ENCODE data around the gene MYEOV. TPM values are rescaled to one million over a fixed set of nuclear protein-coding genes. Genes with fewer than 3 reads are reported as not detected.
A peak's percentile ranks its signal among the peaks of the same experiment; 100 is the strongest.

MYEOV gene
- total RNA-seq, 1 experiment from 2014 or later: 0.52 TPM

DNA sequence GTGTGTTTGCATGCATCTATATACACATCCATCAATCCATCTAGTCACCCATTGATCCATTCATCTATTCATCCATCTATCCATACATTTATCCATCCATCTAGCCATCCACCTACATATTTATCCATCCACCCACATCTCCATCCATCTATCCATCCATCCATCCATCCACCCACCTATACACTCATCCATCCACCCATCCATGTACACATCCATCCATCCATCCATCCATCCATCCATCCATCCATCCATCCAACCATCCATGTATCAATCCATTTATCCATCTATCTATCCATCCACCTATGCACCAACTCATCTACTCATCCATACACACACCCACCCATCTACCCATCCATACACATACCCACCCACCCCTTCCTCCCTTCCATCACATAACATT, 18.8 kb upstream of the MYEOV start:
- POLR2A ChIA-PET: interaction anchor here (0.6 to 1.2 kb wide), 3 partner anchors 13 to 222 kb away, joined by 3 to 17 read pairs (median 7); no protein-coding TSS in a partner anchor
- H3K4me1 Mint-ChIP-seq (ENCODE audit: low read depth, unreplicated experiment): peaks cover 19% of the 10 kb centered on the region
- intact Hi-C loops (cut with micrococcal nuclease; ENCODE audit: unreplicated experiment): loop anchor here (2.0 kb wide), 1 partner anchor 160 kb away; no protein-coding TSS in a partner anchor
- H3K27ac Mint-ChIP-seq (ENCODE audit: unreplicated experiment): peak overlapping the region; percentile 5
- Histone ChIP-seq H3K4me3 (ENCODE audit: low read depth, low read length) (no peak overlapping the region), H3K27me3 (replicated peaks; ENCODE audit: control insufficient read depth, insufficient read depth, low read length) (no peaks in the 10 kb centered on the region), H3K4me1 (peaks cover 52% of the 10 kb centered on the region), H3K36me3 (ENCODE audit: control insufficient read depth, insufficient read depth, low read length) (no peaks in the 10 kb centered on the region), H3K9me3 (no peaks in the 10 kb centered on the region)
- CTCF ChIA-PET: interaction anchor here (0.6 to 1.4 kb wide), 7 partner anchors 13 to 263 kb away, joined by 3 to 12 read pairs (median 6); no protein-coding TSS in a partner anchor
- TF ChIP-seq, protein P1, sequence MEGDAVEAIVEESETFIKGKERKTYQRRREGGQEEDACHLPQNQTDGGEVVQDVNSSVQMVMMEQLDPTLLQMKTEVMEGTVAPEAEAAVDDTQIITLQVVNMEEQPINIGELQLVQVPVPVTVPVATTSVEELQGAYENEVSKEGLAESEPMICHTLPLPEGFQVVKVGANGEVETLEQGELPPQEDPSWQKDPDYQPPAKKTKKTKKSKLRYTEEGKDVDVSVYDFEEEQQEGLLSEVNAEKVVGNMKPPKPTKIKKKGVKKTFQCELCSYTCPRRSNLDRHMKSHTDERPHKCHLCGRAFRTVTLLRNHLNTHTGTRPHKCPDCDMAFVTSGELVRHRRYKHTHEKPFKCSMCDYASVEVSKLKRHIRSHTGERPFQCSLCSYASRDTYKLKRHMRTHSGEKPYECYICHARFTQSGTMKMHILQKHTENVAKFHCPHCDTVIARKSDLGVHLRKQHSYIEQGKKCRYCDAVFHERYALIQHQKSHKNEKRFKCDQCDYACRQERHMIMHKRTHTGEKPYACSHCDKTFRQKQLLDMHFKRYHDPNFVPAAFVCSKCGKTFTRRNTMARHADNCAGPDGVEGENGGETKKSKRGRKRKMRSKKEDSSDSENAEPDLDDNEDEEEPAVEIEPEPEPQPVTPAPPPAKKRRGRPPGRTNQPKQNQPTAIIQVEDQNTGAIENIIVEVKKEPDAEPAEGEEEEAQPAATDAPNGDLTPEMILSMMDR (IDR thresholded peaks at IDR 0.05; ENCODE audit: insufficient read depth in 1 of 2, low read depth in 1 of 2, low read length in 1 of 2, severe bottlenecking in 1 of 2, unreplicated experiment in 1 of 2): no peak
- peaks cover 11% of the 10 kb centered on the region for H3K9me3 Mint-ChIP-seq (ENCODE audit: unreplicated experiment)
- TSS peak; percentile 57 for BruUV-seq (replicated peaks)
- no peak for DNase-seq
- H3K36me3 Mint-ChIP-seq (ENCODE audit: insufficient read depth, unreplicated experiment): no peaks in the 10 kb centered on the region
- no peaks in the 10 kb centered on the region for H3K27me3 Mint-ChIP-seq (ENCODE audit: insufficient read depth, unreplicated experiment)
- peak overlapping the region; percentile 3 for H3K4me3 Mint-ChIP-seq (ENCODE audit: unreplicated experiment)

GRCh38 chr11:69276165-69276564, 17.8 kb upstream of the MYEOV start:
- Histone ChIP-seq H3K9me3 (no peaks in the 10 kb centered on the region), H3K4me3 (ENCODE audit: low read depth, low read length) (no peak overlapping the region), H3K4me1 (peaks cover 62% of the 10 kb centered on the region), H3K27me3 (replicated peaks; ENCODE audit: control insufficient read depth, insufficient read depth, low read length) (no peaks in the 10 kb centered on the region), H3K36me3 (ENCODE audit: control insufficient read depth, insufficient read depth, low read length) (no peaks in the 10 kb centered on the region)
- H3K36me3 Mint-ChIP-seq (ENCODE audit: insufficient read depth, unreplicated experiment): no peaks in the 10 kb centered on the region
- no peaks in the 10 kb centered on the region for H3K27me3 Mint-ChIP-seq (ENCODE audit: insufficient read depth, unreplicated experiment)
- no peak overlapping the region for H3K4me3 Mint-ChIP-seq (ENCODE audit: unreplicated experiment)
- no peak for DNase-seq
- no peak overlapping the region for H3K27ac Mint-ChIP-seq (ENCODE audit: unreplicated experiment)
- BruUV-seq (replicated peaks): no TSS peak
- H3K9me3 Mint-ChIP-seq (ENCODE audit: unreplicated experiment): peaks cover 11% of the 10 kb centered on the region
- POLR2A ChIA-PET: no interaction called here
- CTCF ChIA-PET: no interaction called here
- intact Hi-C loops (cut with micrococcal nuclease; ENCODE audit: unreplicated experiment): no loop called here
- TF ChIP-seq, protein P1 (IDR thresholded peaks at IDR 0.05; ENCODE audit: insufficient read depth in 1 of 2, low read depth in 1 of 2, low read length in 1 of 2, severe bottlenecking in 1 of 2, unreplicated experiment in 1 of 2): no peak
- peaks cover 19% of the 10 kb centered on the region for H3K4me1 Mint-ChIP-seq (ENCODE audit: low read depth, unreplicated experiment)

- H3K27me3 Mint-ChIP-seq (ENCODE audit: insufficient read depth, unreplicated experiment): no peaks in the 10 kb centered on the region
- BruUV-seq (replicated peaks): no TSS peak
- Histone ChIP-seq H3K4me1 (peaks cover 68% of the 10 kb centered on the region), H3K9me3 (no peaks in the 10 kb centered on the region), H3K36me3 (ENCODE audit: control insufficient read depth, insufficient read depth, low read length) (no peaks in the 10 kb centered on the region), H3K4me3 (ENCODE audit: low read depth, low read length) (no peak overlapping the region), H3K27me3 (replicated peaks; ENCODE audit: control insufficient read depth, insufficient read depth, low read length) (no peaks in the 10 kb centered on the region)
- CTCF ChIA-PET: interaction anchor here (1.2 to 2.0 kb wide), 4 partner anchors 16 to 159 kb away, joined by 3 to 5 read pairs (median 4); no protein-coding TSS in a partner anchor
- peaks cover 4% of the 10 kb centered on the region for H3K9me3 Mint-ChIP-seq (ENCODE audit: unreplicated experiment)
- peaks cover 19% of the 10 kb centered on the region for H3K4me1 Mint-ChIP-seq (ENCODE audit: low read depth, unreplicated experiment)
- POLR2A ChIA-PET: interaction anchor here (1.0 kb wide), 1 partner anchor 11 kb away, joined by 4 read pairs; no protein-coding TSS in a partner anchor
- no peak overlapping the region for H3K4me3 Mint-ChIP-seq (ENCODE audit: unreplicated experiment)
- H3K27ac Mint-ChIP-seq (ENCODE audit: unreplicated experiment): no peak overlapping the region
- TF ChIP-seq, protein P1 (IDR thresholded peaks at IDR 0.05; ENCODE audit: insufficient read depth in 1 of 2, low read depth in 1 of 2, low read length in 1 of 2, severe bottlenecking in 1 of 2, unreplicated experiment in 1 of 2): no peak
- H3K36me3 Mint-ChIP-seq (ENCODE audit: insufficient read depth, unreplicated experiment): no peaks in the 10 kb centered on the region
- peak in 1 of 2 experiments; percentile 38 for DNase-seq
- intact Hi-C loops (cut with micrococcal nuclease; ENCODE audit: unreplicated experiment): no loop called here
Measured at GRCh38 chr11:69277074-69277809, 16.7 kb upstream of the MYEOV start.

Measured in Caco-2 (cell line).